Astrocyte of the spinal cord (primary cell): ENCODE data around the gene FOXM1.
A peak's percentile ranks its signal among the peaks of the same experiment; 100 is the strongest.

Source experiments
- DNase-seq: peaks from one replicate; pipeline ENCODE4 v3.0.0; 2011; ENCODE audit warnings: low read depth, low spot score
- H3K4me3 ChIP-seq: 2 replicates; pipeline ENCODE4 v1.5.1; 2011; ENCODE audit warnings: low read depth, mild to moderate bottlenecking, low read length, moderate library complexity
- in situ Hi-C: cut with HindIII; loops from 2 replicates; pipeline ENCODE4 v1.10.0; 2017; ENCODE audit warnings: low sequenced_read_pairs
- TF ChIP-seq, protein P1 (sequence below): IDR thresholded peaks from 2 replicates; pipeline ENCODE4 v1.5.1; 2012; ENCODE audit warnings: low read depth, mild to moderate bottlenecking, low read length, inconsistent platforms

FOXM1 gene

DNA sequence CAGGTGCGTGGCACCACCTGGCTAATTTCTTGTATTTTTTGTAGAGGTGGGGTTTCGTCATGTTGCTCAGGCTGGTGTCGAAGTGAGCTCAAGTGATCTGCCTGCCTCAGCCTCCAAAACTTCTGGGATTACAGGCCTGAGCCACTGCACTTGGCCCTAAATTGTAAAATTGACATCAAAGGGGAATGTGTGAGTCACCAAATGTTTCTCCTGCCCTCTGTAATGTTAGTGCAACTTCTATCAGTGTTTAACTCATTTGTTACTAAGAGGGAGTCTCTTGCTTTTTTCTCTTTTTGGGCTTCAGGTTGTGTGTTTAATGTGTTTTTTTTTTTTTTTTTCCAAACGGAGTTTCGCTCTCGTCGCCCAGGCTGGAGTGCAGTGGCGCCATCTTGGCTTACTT lies 16.0 kb upstream of the FOXM1 start:
- TF ChIP-seq, protein P1, sequence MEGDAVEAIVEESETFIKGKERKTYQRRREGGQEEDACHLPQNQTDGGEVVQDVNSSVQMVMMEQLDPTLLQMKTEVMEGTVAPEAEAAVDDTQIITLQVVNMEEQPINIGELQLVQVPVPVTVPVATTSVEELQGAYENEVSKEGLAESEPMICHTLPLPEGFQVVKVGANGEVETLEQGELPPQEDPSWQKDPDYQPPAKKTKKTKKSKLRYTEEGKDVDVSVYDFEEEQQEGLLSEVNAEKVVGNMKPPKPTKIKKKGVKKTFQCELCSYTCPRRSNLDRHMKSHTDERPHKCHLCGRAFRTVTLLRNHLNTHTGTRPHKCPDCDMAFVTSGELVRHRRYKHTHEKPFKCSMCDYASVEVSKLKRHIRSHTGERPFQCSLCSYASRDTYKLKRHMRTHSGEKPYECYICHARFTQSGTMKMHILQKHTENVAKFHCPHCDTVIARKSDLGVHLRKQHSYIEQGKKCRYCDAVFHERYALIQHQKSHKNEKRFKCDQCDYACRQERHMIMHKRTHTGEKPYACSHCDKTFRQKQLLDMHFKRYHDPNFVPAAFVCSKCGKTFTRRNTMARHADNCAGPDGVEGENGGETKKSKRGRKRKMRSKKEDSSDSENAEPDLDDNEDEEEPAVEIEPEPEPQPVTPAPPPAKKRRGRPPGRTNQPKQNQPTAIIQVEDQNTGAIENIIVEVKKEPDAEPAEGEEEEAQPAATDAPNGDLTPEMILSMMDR: no peak
- DNase-seq: peak; percentile 86
- H3K4me3 ChIP-seq: no peak overlapping the region
- in situ Hi-C loops: no loop called here

DNA sequence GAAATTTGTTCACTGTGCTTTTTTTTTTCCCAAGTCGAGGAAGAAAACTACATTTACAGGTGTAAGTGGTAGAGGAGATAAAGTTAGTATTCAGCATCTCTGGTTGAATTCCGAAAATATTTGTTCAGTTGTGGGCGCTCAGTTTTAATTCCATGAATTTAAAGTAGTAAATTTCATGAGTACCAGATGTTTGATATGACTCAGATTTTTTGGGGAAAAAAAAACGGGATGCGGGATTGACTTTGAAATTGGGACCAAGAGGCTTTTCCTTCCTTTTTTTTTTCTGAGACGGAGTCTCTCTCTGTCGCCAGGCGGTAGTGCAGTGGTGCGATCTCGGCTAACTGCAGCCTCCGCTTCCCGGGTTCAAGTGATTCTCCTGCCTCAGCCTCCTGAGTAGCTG lies 15.3 kb upstream of the FOXM1 start:
- in situ Hi-C loops: no loop called here
- DNase-seq: no peak

DNA sequence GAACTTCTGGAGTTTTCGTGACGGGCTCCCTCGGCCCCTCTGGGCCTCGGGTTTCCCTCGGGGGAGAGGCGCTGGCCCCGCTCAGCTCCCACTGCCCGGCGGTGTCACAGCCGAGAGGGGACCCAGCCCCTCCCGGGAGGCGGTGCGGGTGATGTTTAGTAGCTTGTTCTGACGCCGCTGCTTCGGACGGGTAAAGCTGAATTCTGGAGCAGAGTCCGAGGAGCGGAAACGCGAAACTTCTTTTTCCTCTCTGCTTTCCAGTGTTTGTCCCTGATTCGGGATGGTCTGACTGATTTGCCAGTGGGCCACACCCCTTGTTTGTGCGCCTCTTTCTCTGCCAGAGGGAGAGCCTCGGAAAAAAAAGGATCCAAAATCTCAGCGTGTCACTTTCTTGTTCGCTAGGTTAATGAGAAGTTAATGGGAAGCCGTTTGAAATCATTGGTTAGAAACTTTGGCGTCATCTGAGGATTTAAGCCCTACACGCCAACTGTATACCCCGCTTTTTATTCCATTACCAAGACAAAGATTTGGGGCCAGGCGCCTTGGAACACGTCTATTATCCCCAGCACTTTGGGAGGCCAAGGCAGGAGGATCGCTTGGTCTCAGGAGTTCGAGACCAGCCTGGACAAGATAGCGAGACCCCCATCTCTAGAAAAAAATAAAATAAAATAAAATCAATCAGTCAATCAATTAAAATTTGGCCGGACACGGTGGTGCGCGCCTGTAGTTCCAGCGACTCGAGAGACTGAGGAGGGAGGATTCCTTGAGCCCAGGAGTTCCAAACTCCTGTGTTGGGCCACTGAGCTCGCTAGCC lies 14.5 kb upstream of the FOXM1 start:
- TF ChIP-seq, protein P1: no peak
- peak; percentile 62 for DNase-seq
- peak overlapping the region; percentile 96 for H3K4me3 ChIP-seq
- in situ Hi-C loops: no loop called here

More for the DNA sequence above, 15.3 kb upstream of the FOXM1 start:
- TF ChIP-seq, protein P1: no peak
- H3K4me3 ChIP-seq: peak overlapping the region; percentile 96

DNA sequence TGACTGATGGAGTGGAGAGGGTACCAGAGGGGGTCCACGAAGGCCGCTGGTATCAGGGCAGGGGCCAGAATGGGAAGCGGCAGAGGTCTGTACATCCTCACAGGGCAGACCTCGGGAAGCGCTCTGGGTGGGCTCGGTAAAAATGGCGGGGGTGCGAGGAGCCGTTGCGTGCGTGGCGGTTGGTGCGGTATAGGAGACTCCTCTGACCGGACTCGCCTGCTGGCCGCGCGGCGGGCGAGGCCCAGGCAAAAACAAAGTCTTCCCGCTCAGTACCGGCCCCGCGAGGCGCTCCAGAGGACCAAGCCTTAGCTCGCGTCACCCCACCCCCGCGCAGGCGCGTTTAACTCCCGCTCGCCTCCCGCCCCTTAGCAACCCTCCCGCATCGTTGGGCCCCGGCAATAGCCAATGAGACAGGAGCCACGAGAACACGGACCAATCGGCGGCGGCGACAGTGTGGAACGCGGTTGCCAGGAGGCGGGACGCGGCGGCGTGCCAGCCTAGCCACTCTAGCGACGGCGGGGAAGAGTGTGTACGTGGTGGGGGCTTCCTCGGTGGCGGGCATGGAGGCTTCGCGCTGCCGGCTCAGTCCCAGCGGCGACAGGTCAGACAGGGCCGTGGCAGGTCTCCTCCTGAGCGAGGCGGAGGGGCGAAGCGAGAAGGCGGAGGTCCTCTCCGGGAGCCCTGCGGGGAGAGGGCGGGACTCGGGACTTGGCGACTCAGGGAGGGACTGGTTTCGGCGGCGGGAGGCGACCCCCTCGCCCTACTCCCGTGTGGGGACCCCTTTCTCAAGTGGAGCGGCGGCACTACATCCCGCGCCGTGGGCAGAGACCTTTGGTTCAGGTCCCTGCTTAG lies 13.6 kb upstream of the FOXM1 start, which contains the start of gene TULP3:
Gene TULP3, plus strand, starts transcription at position 504 of the 852 bp plus-strand sequence. Its CDS starts 57 bp downstream, at position 561.
- peak; percentile 98 for DNase-seq
- H3K4me3 ChIP-seq: peak within 1 kb of the TSS; percentile 96
- in situ Hi-C loops: no loop called here
- TF ChIP-seq, protein P1: peak; percentile 3

DNA sequence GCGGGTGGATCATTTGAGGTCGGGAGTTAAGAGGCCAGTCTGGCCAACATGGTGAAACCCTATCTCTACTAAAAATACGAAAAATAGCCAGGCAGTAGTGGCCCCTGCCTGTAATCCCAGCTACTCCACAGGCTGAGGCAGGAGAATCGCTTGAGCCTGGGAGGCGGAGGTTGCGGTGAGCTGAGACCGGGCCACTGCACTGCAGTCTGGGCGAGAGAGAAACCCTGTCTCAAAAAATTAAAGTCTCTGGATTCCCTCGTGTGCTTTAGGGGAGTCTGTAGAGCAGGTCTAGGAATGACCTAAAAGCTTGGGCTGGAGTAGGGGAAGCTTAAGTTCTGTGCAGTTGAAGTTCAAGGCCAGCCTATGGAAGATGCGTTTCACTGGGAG lies 13.0 kb upstream of the FOXM1 start:
- DNase-seq: no peak
- TF ChIP-seq, protein P1: no peak
- in situ Hi-C loops: no loop called here
- H3K4me3 ChIP-seq: peak overlapping the region; percentile 96

DNA sequence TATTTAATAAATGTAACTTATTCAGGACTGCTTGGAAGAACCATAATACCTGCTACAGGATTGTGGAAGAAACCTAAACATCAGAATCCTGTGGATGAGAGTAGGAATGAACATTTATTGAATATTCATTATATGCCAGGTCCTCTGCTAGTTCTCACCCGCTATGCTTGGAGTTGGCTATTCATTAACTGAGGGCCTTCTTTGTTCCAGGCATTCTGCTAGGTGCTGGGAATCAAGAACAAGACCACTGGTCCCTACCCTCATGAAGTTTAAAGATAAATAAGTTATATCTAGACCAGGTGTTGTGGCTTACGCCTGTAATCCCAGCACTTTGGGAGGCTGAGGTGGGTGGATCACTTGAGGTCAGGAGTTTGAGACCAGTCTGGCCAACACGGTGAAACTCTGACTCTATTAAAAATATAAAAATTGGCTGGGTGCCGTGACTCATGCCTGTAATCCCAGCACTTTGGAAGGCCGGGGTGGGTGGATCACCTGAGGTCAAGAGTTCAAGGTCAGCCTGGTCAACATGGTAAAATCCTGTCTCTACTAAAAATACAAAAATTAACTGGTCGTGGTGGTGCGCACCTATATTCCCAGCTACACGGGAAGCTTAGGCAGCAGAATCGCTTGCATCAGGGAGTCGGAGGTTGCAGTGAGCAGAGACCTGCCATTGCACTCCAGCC lies 9.9 kb upstream of the FOXM1 start:
- in situ Hi-C loops: no loop called here
- no peak for DNase-seq
- TF ChIP-seq, protein P1: no peak

More for the DNA sequence above, 9.9 kb upstream of the FOXM1 start:
- no peak overlapping the region for H3K4me3 ChIP-seq
